ENCODE data around the gene CIZ1.
"Not testable (repeated sequence)": the region's sequence is repeated elsewhere in the genome, so short reads cannot be mapped to it uniquely, and the experiment has no call there.

Gene CIZ1

GRCh38 chr9:128190516-128191405 is 611 bp downstream of the CIZ1 start:
- peak; percentile 52 for DNase-seq (ENCODE audit: low spot score)
- TF ChIP-seq CTCF (IDR thresholded peaks at IDR 0.05; ENCODE audit: extremely low read depth, missing control alignments), result no peak

GRCh38 chr9:128190013-128190412 is 1.4 kb downstream of the CIZ1 start:
- no peak for TF ChIP-seq CTCF (IDR thresholded peaks at IDR 0.05; ENCODE audit: extremely low read depth, missing control alignments)
- no peak for DNase-seq (ENCODE audit: low spot score)

- no peak for TF ChIP-seq CTCF (IDR thresholded peaks at IDR 0.05; ENCODE audit: extremely low read depth, missing control alignments)
- no peak for DNase-seq (ENCODE audit: low spot score)
Measured at GRCh38 chr9:128188209-128188608, 3.2 kb downstream of the CIZ1 start.

GRCh38 chr9:128187361-128187760 is 4.0 kb downstream of the CIZ1 start:
- TF ChIP-seq CTCF (IDR thresholded peaks at IDR 0.05; ENCODE audit: extremely low read depth, missing control alignments), result no peak
- DNase-seq (ENCODE audit: low spot score), result no peak

DNA sequence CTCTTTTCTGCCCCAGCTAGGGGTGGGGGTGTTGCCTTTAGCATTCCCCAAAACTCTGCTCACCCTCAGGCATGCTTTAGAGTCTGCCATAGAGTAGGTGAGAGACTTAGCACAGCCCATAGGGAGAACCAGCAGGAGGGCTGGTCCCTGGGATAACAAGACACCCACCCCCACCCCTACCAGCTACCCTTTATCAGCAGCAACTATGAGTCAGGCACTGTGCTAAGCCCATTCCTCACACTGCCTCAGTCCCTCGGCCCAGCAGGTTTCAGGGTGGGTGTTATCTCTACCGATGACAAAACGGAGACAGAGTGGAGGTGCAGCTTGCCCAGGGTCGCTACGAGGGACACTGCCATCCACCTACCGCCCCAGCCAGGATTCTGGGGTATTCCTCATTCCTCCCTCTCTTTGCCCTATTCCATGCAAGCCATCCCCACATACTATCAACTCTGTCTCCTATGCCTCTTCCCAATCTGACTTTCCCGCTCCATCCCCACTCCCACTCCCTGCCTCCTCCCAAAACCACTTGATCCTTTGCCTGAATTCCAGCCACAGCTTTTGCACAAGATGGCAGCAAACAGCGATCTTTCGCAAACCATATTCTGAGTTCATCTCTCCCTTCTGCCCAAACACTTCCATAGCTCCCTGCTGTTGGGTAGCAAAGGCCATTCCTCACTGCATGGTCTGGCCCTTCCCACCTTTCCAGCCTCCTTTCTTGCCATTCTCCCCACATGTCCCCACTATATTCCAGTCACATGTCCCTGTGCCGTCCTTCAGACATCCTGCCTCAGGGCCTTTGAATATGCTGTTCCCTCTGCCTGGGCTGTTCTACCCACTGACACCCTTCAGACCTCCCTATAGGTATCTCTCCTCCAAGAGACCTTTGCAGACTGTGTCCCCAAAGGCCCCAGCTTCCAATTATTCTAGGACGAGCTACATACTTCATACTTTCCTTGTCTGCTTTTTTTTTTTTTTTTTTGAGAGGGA is 5.1 kb downstream of the CIZ1 start:
- no peak for TF ChIP-seq CTCF (IDR thresholded peaks at IDR 0.05; ENCODE audit: extremely low read depth, missing control alignments)
- no peak for DNase-seq (ENCODE audit: low spot score)

- no peak for DNase-seq (ENCODE audit: low spot score)
- no peak for TF ChIP-seq CTCF (IDR thresholded peaks at IDR 0.05; ENCODE audit: extremely low read depth, missing control alignments)
Measured at GRCh38 chr9:128182893-128183588, 8.3 kb downstream of the CIZ1 start.

DNA sequence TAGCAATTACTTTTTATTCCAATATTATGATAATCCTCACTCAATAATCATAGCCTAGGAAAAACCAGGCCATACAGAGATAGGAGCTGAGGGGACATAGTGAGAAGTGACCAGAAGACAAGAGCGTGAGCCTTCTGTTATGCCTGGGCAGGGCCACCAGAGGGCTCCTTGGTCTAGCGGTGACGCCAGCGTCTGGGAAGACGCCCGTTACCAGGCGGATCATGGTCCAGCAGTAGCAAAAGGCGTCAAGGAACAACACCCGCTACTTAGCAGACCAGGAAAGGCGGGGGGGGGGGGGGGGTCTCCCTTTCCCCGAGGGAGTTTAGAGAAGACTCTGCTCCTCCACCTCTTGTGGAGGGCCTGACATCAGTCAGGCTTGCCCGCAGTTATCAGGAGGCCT is 9.9 kb downstream of the CIZ1 start:
- not testable (repeated sequence) for DNase-seq (ENCODE audit: low spot score)

Data from GM20000 (cell line).